GM18511 (cell line): ENCODE measurements around the gene LYST.
"Not testable (repeated sequence)": the region's sequence is repeated elsewhere in the genome, so short reads cannot be mapped to it uniquely, and the experiment has no call there.

Experiments
- ATAC-seq: cut with Tn5 transposase; IDR thresholded peaks from one replicate; pipeline ENCODE4 v1.9.1; 2021; ENCODE audit warnings: mild to moderate bottlenecking, moderate library complexity; ENCODE audit not compliant: unreplicated experiment

Gene LYST

DNA sequence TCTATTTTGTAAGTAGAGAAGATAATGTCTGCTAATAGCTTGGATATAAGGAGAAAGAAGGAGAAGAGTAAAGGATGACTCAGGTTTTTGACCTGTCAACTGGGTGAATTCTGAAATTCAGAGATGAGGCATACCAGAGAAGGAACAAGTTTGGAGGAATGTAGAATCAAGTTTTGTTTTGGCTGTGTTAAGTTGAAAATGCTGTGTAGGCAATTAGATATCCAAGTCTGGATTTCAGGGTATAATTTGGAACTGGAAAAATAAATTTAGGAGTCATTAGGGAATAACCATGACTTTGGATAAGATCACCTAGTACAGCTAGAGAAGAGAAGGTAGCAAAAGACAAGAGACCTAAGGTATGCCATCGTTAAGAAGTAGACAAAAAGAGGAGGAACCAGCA, 194.7 kb downstream of the LYST start:
- ATAC-seq, result no peak

DNA sequence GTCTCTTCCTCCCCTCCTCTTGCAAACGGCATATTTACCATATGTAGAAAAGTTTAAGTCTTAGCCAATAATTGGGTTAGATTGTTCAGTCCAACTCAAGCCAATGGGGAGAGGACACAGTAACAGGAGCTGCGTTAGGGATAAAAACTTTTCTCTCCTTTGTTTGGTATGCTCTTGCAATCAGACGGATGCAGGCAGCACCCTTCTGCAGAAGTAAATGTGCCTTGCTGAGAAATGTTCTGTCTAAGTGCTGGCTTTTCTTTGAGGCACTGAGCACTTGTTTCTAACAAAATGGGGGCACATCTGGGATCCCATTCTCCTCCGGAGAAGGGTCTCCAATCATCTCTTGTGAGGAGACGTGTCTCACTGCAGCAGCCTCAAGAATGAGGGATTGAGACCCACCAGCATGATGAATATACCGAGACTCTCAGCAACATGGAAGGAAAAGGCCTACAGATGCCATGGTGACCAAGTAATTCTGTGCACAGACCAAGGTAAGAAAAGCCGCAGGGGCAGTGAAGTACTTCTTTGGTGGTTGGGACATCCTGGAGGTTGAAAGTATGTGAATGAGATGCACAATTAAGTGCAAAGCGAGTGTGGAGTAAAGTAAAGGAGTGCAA, 196.4 kb downstream of the LYST start:
- ATAC-seq, result no peak

DNA sequence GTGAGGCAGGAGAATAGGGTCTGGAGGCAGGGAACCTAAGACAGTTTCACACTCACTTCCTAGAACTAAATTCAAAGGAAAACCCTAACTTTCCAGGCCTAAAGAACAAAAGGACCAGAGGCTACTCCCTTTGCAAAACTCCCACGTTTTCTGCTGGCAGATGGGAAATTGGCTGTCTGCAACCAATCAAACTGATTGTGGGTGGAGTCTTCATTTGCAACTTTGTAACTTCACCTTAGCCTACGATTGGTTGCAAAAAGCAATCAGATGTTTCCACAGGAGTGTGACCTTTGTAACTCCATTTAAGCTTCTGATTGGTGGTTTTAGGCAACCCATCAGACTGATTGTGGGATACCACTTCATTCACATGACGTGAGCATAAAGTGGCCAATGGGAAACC, 197.4 kb downstream of the LYST start:
- no peak for ATAC-seq

DNA sequence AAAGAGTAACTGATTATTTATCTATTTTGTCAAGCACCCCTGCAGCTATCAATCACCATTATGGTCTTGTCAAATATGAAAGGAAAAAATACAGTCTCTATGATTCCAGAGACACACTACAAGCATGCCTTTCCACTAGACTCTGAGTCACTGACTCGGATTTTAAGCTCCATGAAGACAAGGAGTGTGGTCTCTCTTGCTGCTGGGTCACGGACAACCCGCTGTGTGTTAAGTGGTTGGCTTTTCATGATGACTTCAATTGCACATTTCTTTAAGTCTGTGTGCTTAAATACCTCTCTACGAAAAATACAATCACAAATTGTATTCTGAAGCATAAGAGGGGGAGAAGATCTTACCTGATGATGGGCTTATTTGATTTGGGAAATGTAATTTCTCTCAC, 203.1 kb downstream of the LYST start:
- ATAC-seq, result no peak

DNA sequence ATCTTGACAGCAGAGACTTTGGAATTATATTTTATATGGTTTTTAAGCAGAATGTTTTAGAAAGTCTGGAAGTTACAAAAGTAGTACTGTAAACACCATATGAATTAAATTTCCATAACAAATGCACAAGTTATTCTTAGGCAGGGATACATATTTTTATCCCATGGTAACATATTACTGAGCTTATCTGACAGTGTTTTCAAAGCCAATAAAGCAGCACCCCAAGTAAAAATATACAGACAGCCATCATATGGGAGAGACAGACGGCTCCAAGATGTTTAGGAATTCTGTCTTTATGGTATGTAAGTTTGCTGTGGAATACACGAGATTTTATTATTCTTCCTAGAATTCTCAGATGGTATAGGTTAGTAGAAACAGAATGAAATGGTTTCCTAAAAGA, 205.1 kb downstream of the LYST start:
- no peak for ATAC-seq

DNA sequence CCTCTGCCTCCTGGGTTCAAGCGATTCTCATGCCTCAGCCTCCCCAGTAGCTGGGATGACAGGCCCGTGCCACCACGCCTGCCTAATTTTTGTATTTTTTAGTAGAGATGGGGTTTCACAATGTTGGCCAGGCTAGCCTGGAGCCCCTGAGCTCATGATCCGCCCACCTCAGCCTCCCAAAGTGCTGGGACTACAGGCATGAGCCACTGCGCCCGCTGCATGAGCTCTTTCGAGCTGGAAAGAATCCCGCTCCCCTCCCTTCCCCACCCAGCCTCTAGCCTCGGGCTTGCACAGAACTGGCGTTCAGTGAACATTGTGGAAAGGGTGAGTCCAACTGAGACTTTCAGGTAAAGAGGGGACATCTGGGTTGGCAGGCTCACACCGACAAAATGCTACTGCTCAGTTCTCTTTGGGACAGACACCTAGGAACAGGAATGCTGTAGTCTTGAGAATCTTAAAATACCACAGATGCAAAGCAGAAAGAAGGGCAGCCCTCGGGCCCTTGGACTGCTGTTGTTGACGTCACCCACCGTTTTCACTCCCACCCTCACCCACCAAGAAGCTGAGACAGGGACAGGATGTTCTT, 207.4 kb downstream of the LYST start:
- ATAC-seq, result no peak

DNA sequence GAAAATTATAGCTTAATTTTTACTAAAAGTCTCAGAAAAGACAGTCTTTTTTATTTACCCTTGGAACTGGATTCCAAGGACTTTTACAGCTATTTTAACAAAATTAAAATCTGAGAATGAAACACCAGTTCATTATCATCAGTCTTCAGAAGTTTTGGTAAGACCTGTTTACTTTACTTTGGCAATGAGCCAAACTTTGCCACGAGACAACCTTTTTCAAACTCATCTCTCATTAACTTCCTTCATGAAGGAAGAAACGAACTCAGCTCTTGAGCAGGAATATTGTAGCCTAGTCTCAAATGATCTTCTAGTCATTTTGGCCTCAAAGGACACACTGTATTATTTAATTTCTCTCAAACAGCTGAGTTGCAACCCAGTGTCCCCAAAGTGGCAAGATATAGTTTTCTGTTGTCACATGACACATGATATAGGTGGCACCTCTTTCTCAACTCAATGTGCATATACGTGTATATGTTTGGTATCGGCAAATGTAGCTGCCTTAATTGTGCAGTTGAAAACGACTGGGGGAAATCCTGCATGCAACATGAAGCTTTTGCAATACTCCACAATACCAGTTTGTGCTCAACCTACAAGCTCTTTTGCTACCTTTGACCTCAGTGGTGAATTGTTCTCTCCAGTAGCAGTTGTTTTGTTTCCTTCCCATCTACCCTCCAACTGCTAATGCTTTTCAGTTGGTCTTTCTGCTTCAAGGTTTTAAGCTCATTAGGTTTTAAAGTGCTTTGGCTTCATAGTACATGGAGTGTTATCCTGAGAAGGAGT, 208.8 kb downstream of the LYST start:
- ATAC-seq, result no peak

DNA sequence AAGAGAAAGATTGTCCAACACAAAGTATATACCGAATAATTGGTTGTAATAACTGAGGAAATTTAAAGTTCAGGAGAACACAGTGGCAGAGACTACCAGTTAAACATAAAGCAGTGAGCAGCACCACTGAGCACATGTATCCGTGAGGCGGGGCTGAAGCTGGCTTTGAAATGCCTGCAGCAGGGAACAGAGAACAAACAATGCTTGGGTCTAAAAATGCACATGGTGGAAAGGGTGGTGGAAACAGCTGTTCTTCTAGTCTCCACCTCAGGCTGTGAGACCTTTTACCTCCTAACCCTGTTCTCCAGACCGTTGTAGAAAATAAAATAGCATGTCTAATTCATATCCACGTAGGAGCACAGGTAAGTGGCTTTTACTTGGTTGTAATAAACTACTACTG, 209.4 kb downstream of the LYST start:
- no peak for ATAC-seq

DNA sequence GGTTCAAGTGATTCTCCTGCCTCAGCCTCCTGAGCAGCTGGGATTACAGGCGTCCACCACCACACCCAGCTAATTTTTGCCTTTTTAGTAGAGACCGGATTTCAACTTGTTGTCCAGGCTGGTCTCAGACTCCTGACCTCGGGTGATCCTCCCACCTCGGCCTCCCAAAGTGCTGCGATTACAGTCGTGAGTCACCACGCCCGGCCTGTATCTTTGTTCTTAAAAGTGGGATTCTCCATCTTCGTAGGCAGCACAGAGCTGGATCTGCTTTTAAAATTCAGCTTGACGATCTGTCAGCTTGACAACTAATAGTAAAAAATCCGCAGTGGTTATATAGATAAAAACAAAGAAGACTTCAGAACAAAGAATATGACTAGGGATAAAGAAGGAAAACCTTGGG, 214.3 kb downstream of the LYST start:
- no peak for ATAC-seq

DNA sequence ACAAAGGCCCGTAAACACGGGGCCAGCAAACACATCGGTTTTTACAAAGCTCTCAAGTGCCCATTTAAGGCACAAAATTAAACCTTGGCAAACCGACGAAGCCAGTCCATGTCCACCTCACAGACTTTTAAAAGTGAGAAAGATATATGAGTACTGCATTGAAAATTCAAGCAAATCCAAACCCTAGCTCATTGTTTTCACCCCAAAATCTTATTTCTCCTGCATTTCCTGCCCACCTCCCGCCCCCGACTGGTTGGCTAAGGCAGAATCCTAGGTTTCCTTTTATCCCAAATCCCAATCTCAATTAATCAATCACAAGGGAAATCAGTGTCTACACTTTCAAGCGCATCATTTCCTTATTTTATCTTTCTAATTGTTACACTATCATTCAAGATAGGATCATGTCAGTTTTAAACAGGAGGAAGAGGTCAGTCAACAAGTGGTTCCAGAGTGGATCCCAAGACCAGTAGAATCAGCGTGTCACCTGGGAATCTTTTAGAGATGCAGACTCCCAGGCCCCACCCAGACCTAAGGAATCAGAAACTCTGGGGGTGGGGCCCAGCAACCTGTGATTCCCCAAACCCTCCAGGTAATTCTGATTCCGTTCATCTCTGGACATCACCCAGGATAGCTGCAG, 215.4 kb downstream of the LYST start:
- ATAC-seq, result no peak

DNA sequence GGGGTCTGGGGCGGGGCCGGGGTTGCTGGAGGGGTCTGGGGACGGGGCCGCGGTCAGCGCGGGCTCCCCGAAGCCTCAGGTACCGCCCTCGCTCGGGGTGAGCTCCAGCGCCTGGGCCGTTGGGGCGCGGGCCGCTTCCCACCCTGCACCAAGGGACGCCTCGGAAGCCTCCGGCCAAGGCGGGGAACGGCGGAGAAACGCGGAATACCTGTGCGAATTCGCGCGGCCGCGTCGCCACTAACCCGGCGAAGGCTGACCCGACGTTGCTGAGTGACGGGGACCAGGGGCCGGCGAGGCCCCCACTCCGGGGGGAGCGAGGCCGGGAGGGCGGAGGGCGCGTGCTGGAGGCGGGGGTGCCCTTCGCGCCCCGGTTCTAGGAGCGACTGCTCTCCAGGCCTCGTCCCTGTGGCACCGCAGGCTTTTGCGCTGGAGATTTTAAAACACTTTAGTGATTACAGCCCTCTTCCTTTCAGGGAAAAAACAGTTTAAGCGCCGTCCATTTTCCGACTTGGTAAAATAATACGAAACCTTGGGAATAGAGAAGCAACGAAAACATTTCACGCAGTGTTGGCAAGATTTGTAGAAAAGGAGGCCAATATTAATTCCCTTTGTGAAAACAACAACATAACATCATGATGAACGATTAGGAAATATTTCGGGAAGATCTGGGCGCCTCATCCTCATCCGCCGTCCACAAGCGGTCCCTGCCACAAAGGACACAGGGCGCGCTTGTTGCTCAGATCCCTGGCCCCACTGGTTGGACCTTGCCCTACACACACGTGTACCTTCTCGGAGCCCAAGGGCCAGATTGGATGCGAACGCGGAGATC, 216.2 kb downstream of the LYST start:
- no peak for ATAC-seq

DNA sequence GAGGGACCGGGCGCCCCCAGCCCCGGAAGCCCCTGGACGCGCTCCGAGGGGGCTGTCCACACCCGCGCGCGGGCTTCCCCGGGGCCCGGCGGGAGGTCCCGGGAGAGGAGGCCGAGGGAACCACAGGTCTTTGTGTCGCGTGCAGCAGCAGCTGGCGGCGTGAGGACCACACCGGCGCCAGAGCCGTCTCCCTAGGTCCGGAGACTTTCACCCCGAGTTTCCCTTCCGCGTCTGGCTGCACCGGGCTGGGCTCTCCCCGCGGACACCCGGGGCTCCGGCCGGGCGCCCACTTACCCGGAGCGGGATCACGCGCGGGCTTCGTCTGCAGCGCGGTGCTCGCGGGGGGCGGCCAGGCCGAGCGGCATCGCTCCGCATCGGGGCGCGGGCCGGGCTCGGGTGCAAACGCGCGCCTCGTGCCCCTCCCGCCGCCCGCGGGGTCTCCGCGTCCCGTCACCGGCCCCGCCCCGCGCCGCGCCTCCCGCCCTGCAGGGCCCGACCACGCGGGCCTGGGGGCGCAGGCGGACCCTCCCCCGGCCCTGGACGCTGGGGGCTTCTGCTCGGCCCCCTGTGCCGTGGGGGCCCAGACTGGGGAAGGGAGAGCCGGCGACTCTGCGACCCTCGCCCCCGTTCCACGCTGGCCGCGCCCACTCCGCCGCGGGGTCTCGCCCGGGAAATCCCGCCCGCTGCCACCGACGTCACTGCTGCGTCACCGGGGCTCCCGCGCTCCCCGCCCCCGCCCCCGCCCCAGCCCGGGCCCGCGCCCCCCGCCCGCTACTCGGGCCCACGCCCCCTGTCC, 217.1 kb downstream of the LYST start, which contains the start of gene GNG4:
Gene GNG4 (minus strand): TSS at position 417 of the 796 bp plus-strand sequence. CDS start 65,946 bp downstream, outside the sequence.
- ATAC-seq, result peak; percentile 64

DNA sequence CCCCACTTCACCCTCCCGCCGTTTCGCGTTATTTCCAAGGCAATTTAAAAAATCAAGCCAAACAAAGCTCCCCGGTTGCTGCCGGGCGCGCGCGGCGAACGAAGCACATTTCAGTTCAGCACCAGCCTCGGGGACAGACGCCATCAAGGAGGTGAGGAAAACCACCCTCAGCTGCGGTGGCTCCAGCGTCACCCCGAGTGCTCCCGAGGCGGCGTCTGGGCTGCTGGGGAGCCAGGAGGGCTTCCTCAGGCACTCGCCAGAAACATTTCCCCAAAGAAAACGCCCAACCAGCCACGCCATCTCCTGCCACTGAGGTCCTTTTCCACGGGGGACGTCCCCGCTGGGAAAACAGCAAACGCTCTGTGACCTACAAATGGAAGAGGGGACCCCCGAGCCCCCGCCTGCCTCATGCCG, 217.7 kb downstream of the LYST start:
- peak; percentile 71 for ATAC-seq

DNA sequence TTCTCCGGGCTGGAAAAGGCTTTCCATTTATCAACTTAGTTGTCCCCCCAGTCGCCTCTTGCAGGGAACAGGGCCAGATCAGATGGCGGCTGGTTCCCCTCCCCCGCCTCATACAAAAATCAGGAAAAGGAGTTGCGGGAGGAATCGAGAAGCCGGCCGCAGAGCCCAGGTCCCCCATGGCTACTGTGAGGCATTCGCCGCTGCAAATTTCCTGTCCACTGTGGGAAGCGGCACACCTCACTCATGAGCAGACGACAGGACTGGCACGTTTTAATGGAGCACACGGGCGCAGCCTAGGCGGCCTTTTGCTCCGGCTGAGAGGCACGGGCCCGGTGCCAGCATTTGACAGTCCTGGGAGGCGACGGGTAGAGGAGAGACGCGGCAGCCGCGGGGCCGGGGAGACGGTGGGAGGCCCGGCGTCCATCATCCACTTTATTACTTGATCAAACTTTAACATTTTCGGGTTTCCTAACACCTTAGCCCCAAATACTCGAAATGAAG, 218.2 kb downstream of the LYST start:
- no peak for ATAC-seq

DNA sequence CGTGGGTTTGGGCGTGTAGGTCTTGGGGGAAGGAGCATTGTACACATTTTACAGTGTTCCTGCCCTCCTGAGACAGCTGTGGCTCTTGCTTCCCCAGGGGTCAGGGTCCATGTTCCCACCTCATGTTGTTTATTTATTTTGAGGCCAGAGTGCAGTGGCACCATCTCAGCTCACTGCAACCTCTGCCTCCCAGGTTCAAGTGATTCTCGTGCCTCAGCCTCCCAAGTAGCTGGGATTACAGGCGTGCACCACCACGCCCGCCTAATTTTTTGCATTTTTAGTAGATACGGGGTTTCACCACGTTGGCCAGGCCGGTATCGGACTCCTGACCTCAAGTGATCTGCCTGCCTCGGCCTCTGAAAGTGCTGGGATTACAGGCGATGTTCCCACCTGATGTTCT, 219.2 kb downstream of the LYST start:
- ATAC-seq, result not testable (repeated sequence)

DNA sequence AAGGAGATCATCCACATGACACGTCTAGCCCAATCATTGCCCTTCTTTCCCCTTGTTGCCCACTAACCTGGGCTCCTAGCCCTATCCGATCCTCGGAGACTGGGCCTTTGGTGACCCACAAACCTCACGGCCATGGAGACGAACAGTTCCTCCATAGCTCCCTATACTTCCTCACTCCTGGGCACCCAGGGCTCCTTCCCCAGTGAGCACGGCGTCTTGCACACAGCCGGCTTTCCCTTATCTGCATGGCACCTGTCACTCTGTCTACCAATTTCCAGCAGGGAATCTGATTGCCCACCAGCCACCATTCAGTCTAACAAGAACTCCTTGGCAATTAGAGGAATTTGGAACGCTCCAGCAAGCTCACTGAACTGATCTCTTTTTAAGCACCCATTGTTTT, 220.2 kb downstream of the LYST start:
- no peak for ATAC-seq

DNA sequence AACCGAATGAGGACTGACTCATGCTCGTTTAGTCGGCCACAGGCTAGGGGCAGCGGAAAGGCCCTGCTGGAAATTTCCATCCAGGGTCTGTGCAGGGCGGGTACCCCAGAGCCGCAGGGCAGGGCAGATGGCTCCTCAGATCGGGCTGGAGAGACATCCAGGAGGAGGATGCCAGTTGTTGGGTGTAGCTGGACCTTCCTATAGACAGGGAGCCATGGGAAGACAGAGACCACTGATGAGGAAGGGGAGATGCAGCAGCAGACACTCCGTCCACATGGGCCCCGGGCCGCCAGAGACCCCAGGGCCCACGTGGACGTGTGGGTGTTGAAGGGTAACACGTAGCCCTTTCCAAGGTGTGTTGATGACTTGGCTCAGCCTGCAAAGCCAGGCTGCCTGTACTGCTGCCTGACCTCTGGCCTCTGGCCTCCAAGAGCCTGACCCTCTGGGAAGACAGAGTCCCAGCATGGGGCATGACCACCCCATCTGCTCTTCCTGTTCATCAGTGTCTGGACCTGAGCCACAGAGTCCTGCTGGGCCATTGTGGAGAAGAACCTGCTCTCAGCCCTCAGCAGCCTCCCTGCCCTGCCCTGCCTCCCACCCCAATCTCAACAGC, 221.9 kb downstream of the LYST start:
- no peak for ATAC-seq

DNA sequence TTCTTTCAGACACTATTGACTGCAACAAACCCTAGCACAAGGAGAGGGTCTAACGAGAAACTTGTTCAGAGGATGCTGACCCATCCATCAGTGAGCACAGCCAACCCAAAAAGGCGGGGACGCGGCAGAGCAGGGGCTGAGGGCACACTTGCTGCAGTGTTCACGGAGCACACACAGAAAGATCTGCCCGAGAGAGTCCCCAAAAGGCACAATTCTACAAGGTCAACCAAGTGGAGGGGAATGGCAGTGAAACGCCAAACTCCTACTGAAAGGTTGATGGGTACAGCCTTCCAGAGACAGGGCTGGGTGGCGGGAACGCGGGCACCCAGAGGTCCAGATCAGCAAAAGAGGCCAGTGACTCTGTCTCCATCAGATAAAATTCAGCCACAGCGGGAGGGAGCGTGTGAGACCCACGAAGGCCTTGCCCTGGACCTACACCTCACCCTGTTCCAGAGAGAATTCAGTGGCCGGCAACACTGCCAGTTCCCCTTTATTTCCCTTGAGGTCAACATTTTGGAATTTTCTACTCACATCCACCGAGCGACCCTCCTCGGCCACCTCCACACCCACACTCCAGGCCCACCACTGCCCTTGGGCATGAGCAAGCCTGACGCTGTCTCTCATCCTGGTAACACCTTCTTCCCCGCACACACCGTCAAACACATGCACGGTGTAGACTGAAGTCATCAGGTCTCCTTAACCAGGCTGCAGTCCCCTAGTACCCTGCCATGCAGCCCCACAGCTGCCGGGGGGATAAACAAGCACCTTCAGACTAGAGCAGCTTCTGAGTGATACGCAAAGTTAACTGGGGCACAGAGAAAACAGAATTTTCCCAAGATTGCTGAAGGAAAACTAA, 222.6 kb downstream of the LYST start:
- ATAC-seq, result no peak
